GM23248 (cell line): Measurements from ENCODE around the gene SF3A1.

ENCODE experiments used
- EZH2 ChIP-seq: fragments of 200-600 bp; sonication (generic); IDR thresholded peaks from 2 replicates; pipeline ENCODE4 v1.6.1; 2018; ENCODE audit warnings: antibody characterized with exemption, mild to moderate bottlenecking; ENCODE audit not compliant: insufficient read depth, poor library complexity, severe bottlenecking
- EZH2phosphoT487 ChIP-seq: fragments of 200-600 bp; sonication (generic); IDR thresholded peaks from 2 replicates; pipeline ENCODE4 v1.6.1; 2018; ENCODE audit warnings: antibody characterized with exemption, moderate library complexity, mild to moderate bottlenecking, low read depth; ENCODE audit not compliant: insufficient read depth

GRCh38 chr22:30293026-30293425 is 63.7 kb downstream of the SF3A1 start:
- no peak for TF ChIP-seq EZH2
- TF ChIP-seq EZH2phosphoT487, result no peak
